GM13977 (cell line): ENCODE measurements around the gene BID.

Source experiments
- DNase-seq: peaks from one replicate; pipeline ENCODE4 v3.0.0; 2012; ENCODE audit warnings: low spot score
- CTCF ChIP-seq: IDR thresholded peaks from 2 replicates; pipeline ENCODE4 v1.5.1; 2012; ENCODE audit warnings: mild to moderate bottlenecking, control low read depth; ENCODE audit not compliant: insufficient read depth; ENCODE audit errors: extremely low read depth, missing control alignments
- in situ Hi-C: fragments of 300-500 bp; cut with MboI; formaldehyde crosslinking; loops from one replicate; pipeline ENCODE4 v1.12.0; 2022; ENCODE audit warnings: low sequenced_read_pairs, low pct_unique_long_range_greater_than_20kb, mixed read lengths, inconsistent platforms; ENCODE audit not compliant: unreplicated experiment

The BID gene

GRCh38 chr22:17789379-17790200 lies 15.3 kb upstream of the BID start:
- TF ChIP-seq CTCF: no peak
- no peak for DNase-seq
- in situ Hi-C loops: no loop called here

- DNase-seq: no peak
- TF ChIP-seq CTCF: no peak
- in situ Hi-C loops: no loop called here
Measured at GRCh38 chr22:17788528-17789378, 14.5 kb upstream of the BID start.

GRCh38 chr22:17787716-17788330 lies 13.6 kb upstream of the BID start:
- in situ Hi-C loops: no loop called here
- TF ChIP-seq CTCF: no peak
- DNase-seq: no peak

GRCh38 chr22:17787241-17787640 lies 13.0 kb upstream of the BID start:
- in situ Hi-C loops: no loop called here
- TF ChIP-seq CTCF: no peak
- no peak for DNase-seq

GRCh38 chr22:17786435-17787161 lies 12.3 kb upstream of the BID start:
- TF ChIP-seq CTCF: no peak
- in situ Hi-C loops: no loop called here
- no peak for DNase-seq
